Left lung (tissue), 14 donors: ENCODE data around the gene TMEM208. TPM values are rescaled to one million over a fixed set of nuclear protein-coding genes. Genes with fewer than 3 reads are reported as not detected.
A peak's percentile ranks its signal among the peaks of the same experiment; 100 is the strongest.

Experiments used
- ATAC-seq: fragments of 200-7000 bp; cut with Tn5 transposase; one replicate; pipeline ENCODE4 v1.9.1; 2020; ENCODE audit warnings: moderate library complexity
- DNase-seq, 4 donors: peaks; one replicate each; pipeline ENCODE4 v3.0.0-alpha.2; 2013 to 2020
- H3K27ac ChIP-seq, 2 donors: fragments of 200-600 bp; sonication (generic) in 1 of 2; one replicate each; pipeline versions ENCODE4 v1.5.0 to v1.8.0; 2020 to 2021
- H3K27me3 ChIP-seq, 2 donors: fragments of 200-600 bp; sonication (generic) in 1 of 2; one replicate each; pipeline versions ENCODE4 v1.5.0 to v1.8.0; 2020 to 2021
- H3K36me3 ChIP-seq, 2 donors: fragments of 200-600 bp; sonication (generic) in 1 of 2; one replicate each; pipeline versions ENCODE4 v1.5.0 to v1.8.0; 2020 to 2021
- H3K4me1 ChIP-seq, 2 donors: fragments of 200-600 bp; one replicate each; pipeline ENCODE4 v1.8.0; 2021
- H3K4me3 ChIP-seq, 2 donors: fragments of 200-600 bp; sonication (generic) in 1 of 2; one replicate each; pipeline versions ENCODE4 v1.5.0 to v1.8.0; 2020 to 2021; ENCODE audit warnings: mild to moderate bottlenecking in 1 of 2
- H3K9me3 ChIP-seq, 2 donors: fragments of 200-600 bp; sonication (generic) in 1 of 2; one replicate each; pipeline versions ENCODE4 v1.5.0 to v1.8.0; 2020 to 2021
- CTCF ChIP-seq, 2 donors: fragments of 200-600 bp; sonication (generic) in 1 of 2; IDR thresholded peaks; one replicate each; pipeline versions ENCODE4 v1.5.0 to v1.8.0; 2021; ENCODE audit warnings: antibody characterized with exemption in 2 of 2
- intact Hi-C, 2 donors: fragments of 100-400 bp; cut with DNase I; formaldehyde crosslinking; loops; one replicate each; pipeline versions ENCODE4 v1.11.2 to v1.14.2; 2022
- long read RNA-seq, 12 donors: library from polyadenylated mRNA in 2 of 12; unstranded in 2 of 12; transcript quantifications; one replicate each; pipeline ENCODE4 v2.0.0 and lab custom pipeline, GENCODE V29; 2019 to 2026
- polyA plus RNA-seq, 6 donors: library from polyadenylated mRNA; unstranded; fragments of 120-200 nt; gene quantifications; one replicate each; pipeline ENCODE4 v1.2.1, GENCODE V29; 2013; ENCODE audit not compliant: insufficient read length in 6 of 6
- total RNA-seq, 2 donors: library from RNA; stranded (reverse); fragmentation: NEBNext Ultra II Directional; extraction: Animal tissue kit (Norgen Biotek cat#: 25700); gene quantifications; one replicate each; pipeline ENCODE4 v1.2.1, GENCODE V29; 2021
- donor health status: DM: no; HTN: yes; CAD: no.
- donor health status: DM: no; HTN: no; CAD: no.

The TMEM208 gene
- total RNA-seq = 10 to 100 TPM; 43.8 to 56.9 TPM
- 10 to 100 TPM; 23.1 to 26.4 (median 24.8) TPM for polyA plus RNA-seq
- long read RNA-seq, donor 1, transcript TMEM208-201 (6 exons, 793 nt) = major isoform, 22 of 279 reads
- long read RNA-seq, donor 1, partial matches to known transcripts = 229 of 279 reads
- long read RNA-seq, donor 1, other reads (novel, unspliced or antisense) = 22 of 279 reads
- long read RNA-seq, donor 2, transcript TMEM208-201 (6 exons, 793 nt) = major isoform, 11 of 15 reads
- long read RNA-seq, donor 2, partial matches to known transcripts = 0 of 15 reads
- long read RNA-seq, donor 2, other reads (novel, unspliced or antisense) = 0 of 15 reads
- long read RNA-seq, donor 3, transcript TMEM208-201 (6 exons, 793 nt) = major isoform, 14 of 18 reads
- long read RNA-seq, donor 3, partial matches to known transcripts = 0 of 18 reads
- long read RNA-seq, donor 3, other reads (novel, unspliced or antisense) = 0 of 18 reads
- long read RNA-seq, donor 4, transcript TMEM208-201 (6 exons, 793 nt) = major isoform, 79 of 90 reads
- long read RNA-seq, donor 4, transcript TMEM208-203 (6 exons, 775 nt) = minor isoform, 5 of 90 reads
- long read RNA-seq, donor 4, partial matches to known transcripts = 3 of 90 reads
- long read RNA-seq, donor 4, other reads (novel, unspliced or antisense) = 1 of 90 reads
- long read RNA-seq, donor 5, transcript TMEM208-201 (6 exons, 793 nt) = major isoform, 23 of 40 reads
- long read RNA-seq, donor 5, transcript TMEM208-203 (6 exons, 775 nt) = minor isoform, 6 of 40 reads
- long read RNA-seq, donor 5, partial matches to known transcripts = 0 of 40 reads
- long read RNA-seq, donor 5, other reads (novel, unspliced or antisense) = 0 of 40 reads
- long read RNA-seq, donor 6, transcript TMEM208-201 (6 exons, 793 nt) = major isoform, 21 of 27 reads
- long read RNA-seq, donor 6, partial matches to known transcripts = 0 of 27 reads
- long read RNA-seq, donor 6, other reads (novel, unspliced or antisense) = 0 of 27 reads
- long read RNA-seq, donor 7, transcript TMEM208-201 (6 exons, 793 nt) = major isoform, 14 of 21 reads
- long read RNA-seq, donor 7, partial matches to known transcripts = 0 of 21 reads
- long read RNA-seq, donor 7, other reads (novel, unspliced or antisense) = 0 of 21 reads
- long read RNA-seq, donor 8, transcript TMEM208-201 (6 exons, 793 nt) = major isoform, 20 of 27 reads
- long read RNA-seq, donor 8, partial matches to known transcripts = 6 of 27 reads
- long read RNA-seq, donor 8, other reads (novel, unspliced or antisense) = 0 of 27 reads
- long read RNA-seq, donor 9 = 0 reads
- long read RNA-seq, donor 10, transcript TMEM208-201 (6 exons, 793 nt) = major isoform, 129 of 137 reads
- long read RNA-seq, donor 10, partial matches to known transcripts = 1 of 137 reads
- long read RNA-seq, donor 10, other reads (novel, unspliced or antisense) = 2 of 137 reads
- long read RNA-seq, donor 11 = 0 reads
- long read RNA-seq, donor 12, transcript TMEM208-201 (6 exons, 793 nt) = major isoform, 16 of 19 reads
- long read RNA-seq, donor 12, partial matches to known transcripts = 0 of 19 reads
- long read RNA-seq, donor 12, other reads (novel, unspliced or antisense) = 0 of 19 reads

GRCh38 chr16:67226804-67227566 lies at the start of gene TMEM208:
TMEM208 (plus strand) TSS chr16:67227130; CDS start chr16:67227219, 89 bp downstream.
- Histone ChIP-seq H3K9me3 (no peaks in the 10 kb centered on the region), H3K4me3 (peak within 1 kb of the TSS; percentile 69 to 99), H3K27ac (peak within 1 kb of the TSS; percentile 79 to 83), H3K36me3 (peaks cover 3 to 40% of the 10 kb centered on the region in 2 donors), H3K4me1 (peaks cover 15 to 25% of the 10 kb centered on the region in 2 donors), H3K27me3 (no peaks in the 10 kb centered on the region)
- intact Hi-C loops = no loop called here
- peak in 1 of 2 donors; percentile 48 for TF ChIP-seq CTCF (IDR thresholded peaks at IDR 0.05)
- DNase-seq = peak; percentile 98 to 99 (median 98)
- ATAC-seq = peak; percentile 97

- Histone ChIP-seq H3K27me3 (peaks cover 0 to 42% of the 10 kb centered on the region in 2 donors), H3K9me3 (no peaks in the 10 kb centered on the region), H3K4me1 (peaks cover 30 to 69% of the 10 kb centered on the region in 2 donors), H3K27ac (peak overlapping the region; percentile 56 to 60), H3K36me3 (no peaks in the 10 kb centered on the region), H3K4me3 (peak overlapping the region; percentile 38 to 43)
- ATAC-seq = peak; percentile 70
- TF ChIP-seq CTCF (IDR thresholded peaks at IDR 0.05) = peak in 1 of 2 donors; percentile 32
- DNase-seq = peak; percentile 61 to 93 (median 82)
- intact Hi-C loops = no loop called here
Measured at GRCh38 chr16:67177743-67178699, 48.9 kb upstream of the TMEM208 start.

GRCh38 chr16:67179421-67180080 lies 47.4 kb upstream of the TMEM208 start:
- intact Hi-C loops = loop anchor here in 1 of 2 donors (10.0 kb wide), 1 partner anchor 205 kb away; no protein-coding TSS in a partner anchor
- Histone ChIP-seq H3K36me3 (no peaks in the 10 kb centered on the region), H3K9me3 (no peaks in the 10 kb centered on the region), H3K27ac (no peak overlapping the region), H3K4me1 (peaks cover 27 to 63% of the 10 kb centered on the region in 2 donors), H3K27me3 (peaks cover 0 to 30% of the 10 kb centered on the region in 2 donors), H3K4me3 (no peak overlapping the region)
- TF ChIP-seq CTCF (IDR thresholded peaks at IDR 0.05) = no peak
- no peak for DNase-seq
- no peak for ATAC-seq
